SU-DHL-6 (cell line): ENCODE results near the gene GREB1L.

ENCODE experiments used
- H2AFZ ChIP-seq: fragments of 200-600 bp; sonication (generic); 2 replicates; pipeline ENCODE4 v1.6.1; 2014; ENCODE audit warnings: low read depth, mild to moderate bottlenecking, moderate library complexity, mixed read lengths, antibody characterized with exemption, low read length; ENCODE audit not compliant: severe bottlenecking
- H3F3A ChIP-seq: fragments of 200-600 bp; shearing (Covaris generic); 2 replicates; pipeline ENCODE4 v1.6.0; 2016; ENCODE audit warnings: antibody characterized with exemption, mild to moderate bottlenecking; ENCODE audit not compliant: insufficient read depth
- H3K27ac ChIP-seq: fragments of 200-600 bp; sonication (generic); 2 replicates; pipeline ENCODE4 v1.5.1; 2016; ENCODE audit warnings: low read depth, mild to moderate bottlenecking, low read length, moderate library complexity, mixed read lengths
- H3K27me3 ChIP-seq: fragments of 200-600 bp; sonication (generic), shearing (Covaris generic); 2 replicates; pipeline ENCODE4 v1.6.0; 2014; ENCODE audit warnings: mild to moderate bottlenecking, low read length
- H3K36me3 ChIP-seq: fragments of 200-600 bp; sonication (generic); 2 replicates; pipeline ENCODE4 v1.6.1; 2014; ENCODE audit warnings: mild to moderate bottlenecking, low read length, mixed read lengths
- H3K4me2 ChIP-seq: fragments of 300-600, 200-600 bp; shearing (Covaris generic), sonication (generic); 2 replicates; pipeline ENCODE4 v1.6.0; 2014; ENCODE audit warnings: low read length, low read depth, mild to moderate bottlenecking; ENCODE audit not compliant: poor library complexity, severe bottlenecking
- H3K4me3 ChIP-seq: fragments of 200-600 bp; sonication (generic); 2 replicates; pipeline ENCODE4 v1.5.1; 2014; ENCODE audit warnings: antibody characterized with exemption, low read length, mild to moderate bottlenecking, mixed read lengths; ENCODE audit not compliant: insufficient read depth, poor library complexity, severe bottlenecking
- H3K79me2 ChIP-seq: fragments of 200-600 bp; sonication (generic); 2 replicates; pipeline ENCODE4 v1.6.1; 2014; ENCODE audit warnings: mild to moderate bottlenecking, low read length, moderate library complexity; ENCODE audit not compliant: insufficient read depth
- H3K9ac ChIP-seq: fragments of 200-600 bp; sonication (generic); 2 replicates; pipeline ENCODE4 v1.7.0; 2014; ENCODE audit warnings: mild to moderate bottlenecking, low read length
- H3K9me2 ChIP-seq: fragments of 200-600 bp; sonication (generic); replicated peaks from 2 replicates; pipeline ENCODE4 v1.6.1; 2014; ENCODE audit warnings: low read length; ENCODE audit not compliant: insufficient read depth
- H3K9me3 ChIP-seq: fragments of 200-600 bp; sonication (generic); 2 replicates; pipeline ENCODE4 v1.6.1; 2014; ENCODE audit warnings: low read length, mixed read lengths; ENCODE audit not compliant: insufficient read depth
- H4K20me1 ChIP-seq: fragments of 200-600 bp; sonication (generic); 2 replicates; pipeline ENCODE4 v1.6.1; 2014; ENCODE audit warnings: low read depth, mild to moderate bottlenecking, antibody characterized with exemption, low read length, moderate library complexity, mixed read lengths
- EZH2phosphoT487 ChIP-seq: fragments of 200-600 bp; sonication (generic), shearing (Covaris generic); conservative IDR thresholded peaks from 2 replicates; pipeline ENCODE4 v1.6.1; 2018; ENCODE audit warnings: mild to moderate bottlenecking, antibody characterized with exemption, low read length, moderate library complexity, mixed read lengths
- TF ChIP-seq, protein P1 (sequence below): fragments of 200-600 bp; sonication (generic); IDR thresholded peaks from one replicate; pipeline ENCODE4 v1.5.1; 2017; ENCODE audit warnings: antibody characterized with exemption, mild to moderate bottlenecking, low read length, moderate library complexity; ENCODE audit not compliant: insufficient read depth, poor library complexity, severe bottlenecking

GREB1L gene

DNA sequence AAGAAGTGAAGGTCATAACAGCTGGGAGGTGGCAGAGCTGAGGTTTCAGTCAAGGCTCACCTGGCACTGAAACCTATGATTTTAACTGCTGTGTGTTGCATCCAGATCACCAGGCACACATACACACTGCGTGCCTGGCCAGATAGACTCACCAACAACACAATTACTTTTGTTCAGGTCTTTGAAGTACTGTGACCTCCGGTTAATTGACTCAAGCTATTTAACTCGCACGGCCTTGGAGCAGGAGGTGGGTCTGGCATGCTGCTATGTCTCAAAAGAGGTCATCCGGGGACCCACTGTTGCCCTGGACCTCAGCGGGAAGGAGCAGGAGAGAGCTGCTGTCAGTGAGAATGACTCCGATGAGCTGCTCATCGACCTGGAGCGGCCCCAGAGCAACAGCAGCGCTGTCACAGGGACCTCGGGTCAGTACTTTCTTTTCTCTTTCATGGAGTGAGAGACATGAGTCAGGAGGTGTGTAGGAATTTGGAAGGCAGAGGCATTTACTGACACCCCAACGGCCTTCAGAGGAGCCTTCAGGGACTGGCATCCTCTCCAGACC lies 254.3 kb downstream of the GREB1L start:
- no peaks in the 10 kb centered on the region for H3K9me3 ChIP-seq

DNA sequence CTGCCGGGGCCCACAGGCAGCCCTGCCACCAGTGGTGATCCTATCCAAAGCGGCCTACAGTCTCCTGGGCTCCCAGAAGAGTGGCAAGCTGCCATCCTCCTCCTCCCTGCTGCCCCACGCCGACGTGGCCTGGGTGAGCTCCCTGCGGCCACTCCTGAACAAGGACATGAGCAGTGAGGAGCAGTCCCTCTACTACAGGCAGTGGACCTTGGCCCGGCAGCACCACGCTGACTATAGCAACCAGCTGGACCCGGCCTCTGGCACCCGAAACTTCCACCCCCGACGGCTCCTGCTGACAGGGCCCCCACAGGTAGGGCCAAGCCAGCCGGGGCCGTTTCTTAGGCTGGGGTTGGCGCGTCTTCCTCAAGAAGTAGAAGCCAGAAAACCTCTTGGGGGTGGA lies 258.0 kb downstream of the GREB1L start:
- Histone ChIP-seq H3F3A (no peaks in the 10 kb centered on the region), H3K36me3 (no peaks in the 10 kb centered on the region), H2AFZ (no peak overlapping the region), H4K20me1 (no peaks in the 10 kb centered on the region), H3K9me3 (no peaks in the 10 kb centered on the region), H3K79me2 (no peaks in the 10 kb centered on the region), H3K27ac (no peak overlapping the region), H3K4me2 (no peak overlapping the region), H3K4me3 (no peak overlapping the region), H3K9me2 (no peaks in the 10 kb centered on the region), H3K9ac (no peak overlapping the region), H3K27me3 (no peaks in the 10 kb centered on the region)
- no peak for TF ChIP-seq EZH2phosphoT487
- TF ChIP-seq, protein P1, sequence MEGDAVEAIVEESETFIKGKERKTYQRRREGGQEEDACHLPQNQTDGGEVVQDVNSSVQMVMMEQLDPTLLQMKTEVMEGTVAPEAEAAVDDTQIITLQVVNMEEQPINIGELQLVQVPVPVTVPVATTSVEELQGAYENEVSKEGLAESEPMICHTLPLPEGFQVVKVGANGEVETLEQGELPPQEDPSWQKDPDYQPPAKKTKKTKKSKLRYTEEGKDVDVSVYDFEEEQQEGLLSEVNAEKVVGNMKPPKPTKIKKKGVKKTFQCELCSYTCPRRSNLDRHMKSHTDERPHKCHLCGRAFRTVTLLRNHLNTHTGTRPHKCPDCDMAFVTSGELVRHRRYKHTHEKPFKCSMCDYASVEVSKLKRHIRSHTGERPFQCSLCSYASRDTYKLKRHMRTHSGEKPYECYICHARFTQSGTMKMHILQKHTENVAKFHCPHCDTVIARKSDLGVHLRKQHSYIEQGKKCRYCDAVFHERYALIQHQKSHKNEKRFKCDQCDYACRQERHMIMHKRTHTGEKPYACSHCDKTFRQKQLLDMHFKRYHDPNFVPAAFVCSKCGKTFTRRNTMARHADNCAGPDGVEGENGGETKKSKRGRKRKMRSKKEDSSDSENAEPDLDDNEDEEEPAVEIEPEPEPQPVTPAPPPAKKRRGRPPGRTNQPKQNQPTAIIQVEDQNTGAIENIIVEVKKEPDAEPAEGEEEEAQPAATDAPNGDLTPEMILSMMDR = no peak

More for the DNA sequence above, 254.3 kb downstream of the GREB1L start:
- Histone ChIP-seq H3K27me3 (no peaks in the 10 kb centered on the region), H2AFZ (no peak overlapping the region), H4K20me1 (no peaks in the 10 kb centered on the region), H3K79me2 (no peaks in the 10 kb centered on the region), H3K36me3 (no peaks in the 10 kb centered on the region), H3K9me2 (no peaks in the 10 kb centered on the region), H3K27ac (no peak overlapping the region), H3K4me3 (no peak overlapping the region), H3F3A (no peaks in the 10 kb centered on the region), H3K4me2 (no peak overlapping the region), H3K9ac (no peak overlapping the region)
- TF ChIP-seq EZH2phosphoT487 = no peak
- TF ChIP-seq, protein P1 = no peak

DNA sequence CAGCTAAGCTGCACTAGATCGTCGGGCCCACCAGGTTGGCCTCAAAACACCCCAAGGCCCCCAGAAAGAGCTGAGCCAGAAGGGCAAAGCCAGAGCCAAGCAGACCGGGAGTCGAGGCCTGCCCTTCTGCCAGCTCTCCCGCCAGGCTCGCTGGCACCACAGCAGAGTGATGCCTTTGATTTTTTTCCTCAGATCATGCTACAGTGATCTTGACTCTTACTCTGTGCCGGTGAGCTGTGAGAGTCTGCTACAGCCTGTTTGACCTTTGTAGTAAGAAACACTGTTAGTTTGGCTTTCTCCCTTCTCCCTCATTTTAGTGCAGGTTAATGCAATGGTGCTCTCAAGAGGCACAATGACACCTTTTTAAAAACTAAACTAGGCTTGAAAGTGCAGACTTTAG lies 260.6 kb downstream of the GREB1L start:
- Histone ChIP-seq H3K9ac (no peak overlapping the region), H3K4me3 (no peak overlapping the region), H3K9me3 (no peaks in the 10 kb centered on the region), H3K36me3 (no peaks in the 10 kb centered on the region), H3K79me2 (no peaks in the 10 kb centered on the region), H3F3A (no peaks in the 10 kb centered on the region), H2AFZ (no peak overlapping the region), H3K27me3 (no peaks in the 10 kb centered on the region), H3K27ac (no peak overlapping the region), H3K4me2 (no peak overlapping the region), H3K9me2 (no peaks in the 10 kb centered on the region), H4K20me1 (no peaks in the 10 kb centered on the region)
- TF ChIP-seq EZH2phosphoT487 = no peak
- TF ChIP-seq, protein P1 = no peak
